Measurements from ENCODE around the gene SH3PXD2A. TPM values are rescaled to one million over a fixed set of nuclear protein-coding genes. Genes with fewer than 3 reads are reported as not detected.

The SH3PXD2A gene
- total and polyA plus RNA-seq, 10 donors, result 2.6 to 50.0 (median 35.2) TPM

GRCh38 chr10:103720964-103721335 is 134.4 kb downstream of the SH3PXD2A start:
- no peak overlapping the region for H3K27ac ChIP-seq
- intact Hi-C loops (cut with DNase I; ENCODE audit: low total_unique reads), result no loop called here
- TF ChIP-seq CTCF (IDR thresholded peaks at IDR 0.05 in 8 of 11, conservative IDR thresholded peaks at IDR 0.05 in 3 of 11) (no peak), POLR2A (IDR thresholded peaks at IDR 0.05) (no peak), POLR2AphosphoS5 (IDR thresholded peaks at IDR 0.05) (no peak)
- no peaks in the 10 kb centered on the region for H3K27me3 ChIP-seq (replicated peaks in 1 of 7)
- WGBS, 5 donors, result 73 to 100% (median 85%) methylated on average over 5 to 6 of the region's 6 CpGs
- no peaks in the 10 kb centered on the region for H3K4me1 ChIP-seq
- no peak overlapping the region for H3K4me3 ChIP-seq
- H3K36me3 ChIP-seq, result peaks cover 0 to 24% (median 0%) of the 10 kb centered on the region in 6 donors
- H3K9me3 ChIP-seq, result no peaks in the 10 kb centered on the region
- no peak for DNase-seq

- TF ChIP-seq POLR2AphosphoS5 (IDR thresholded peaks at IDR 0.05) (no peak), CTCF (IDR thresholded peaks at IDR 0.05 in 8 of 11, conservative IDR thresholded peaks at IDR 0.05 in 3 of 11) (no peak), POLR2A (IDR thresholded peaks at IDR 0.05) (no peak)
- Histone ChIP-seq H3K4me1 (no peaks in the 10 kb centered on the region), H3K27ac (no peak overlapping the region), H3K9me3 (no peaks in the 10 kb centered on the region), H3K27me3 (replicated peaks in 1 of 7) (no peaks in the 10 kb centered on the region), H3K36me3 (peaks cover 0 to 24% (median 0%) of the 10 kb centered on the region in 6 donors), H3K4me3 (no peak overlapping the region)
- DNase-seq, result no peak
- WGBS, 5 donors, result 75 to 90% (median 85%) methylated on average over 12 to 17 of the region's 17 CpGs
- intact Hi-C loops (cut with DNase I; ENCODE audit: low total_unique reads), result no loop called here
These were observed 134.9 kb downstream of the SH3PXD2A start for GRCh38 chr10:103720328-103720963.

- H3K4me3 ChIP-seq, result no peak overlapping the region
- peaks cover 0 to 24% (median 0%) of the 10 kb centered on the region in 6 donors for H3K36me3 ChIP-seq
- no peaks in the 10 kb centered on the region for H3K4me1 ChIP-seq
- no peak for TF ChIP-seq CTCF (IDR thresholded peaks at IDR 0.05 in 8 of 11, conservative IDR thresholded peaks at IDR 0.05 in 3 of 11)
- TF ChIP-seq POLR2AphosphoS5 (IDR thresholded peaks at IDR 0.05), result no peak
- 69 to 86% (median 77%) methylated on average over 4 to 5 of the region's 5 CpGs for WGBS, 5 donors
- intact Hi-C loops (cut with DNase I; ENCODE audit: low total_unique reads), result no loop called here
- H3K9me3 ChIP-seq, result no peaks in the 10 kb centered on the region
- DNase-seq, result no peak
- H3K27ac ChIP-seq, result no peak overlapping the region
- H3K27me3 ChIP-seq (replicated peaks in 1 of 7), result no peaks in the 10 kb centered on the region
These were observed 136.3 kb downstream of the SH3PXD2A start for GRCh38 chr10:103719036-103719435.

GRCh38 chr10:103718247-103718620 is 137.1 kb downstream of the SH3PXD2A start:
- Histone ChIP-seq H3K4me3 (no peak overlapping the region), H3K9me3 (no peaks in the 10 kb centered on the region), H3K4me1 (no peaks in the 10 kb centered on the region), H3K36me3 (peaks cover 0 to 22% (median 0%) of the 10 kb centered on the region in 6 donors), H3K27ac (no peak overlapping the region), H3K27me3 (replicated peaks in 1 of 7) (no peaks in the 10 kb centered on the region)
- intact Hi-C loops (cut with DNase I; ENCODE audit: low total_unique reads), result no loop called here
- 86 to 98% (median 95%) methylated on average over 4 of the region's 4 CpGs for WGBS, 5 donors
- no peak for TF ChIP-seq POLR2A (IDR thresholded peaks at IDR 0.05)
- TF ChIP-seq CTCF (IDR thresholded peaks at IDR 0.05 in 8 of 11, conservative IDR thresholded peaks at IDR 0.05 in 3 of 11), result no peak
- TF ChIP-seq POLR2AphosphoS5 (IDR thresholded peaks at IDR 0.05), result no peak
- no peak for DNase-seq
